Right forelimb (tissue), 1 donor: ENCODE results near the gene RAD9B.
A peak's percentile ranks its signal among the peaks of the same experiment; 100 is the strongest.
"Not testable (repeated sequence)": the region's sequence is repeated elsewhere in the genome, so short reads cannot be mapped to it uniquely, and the experiment has no call there.

ENCODE experiments used
- DNase-seq: peaks from one replicate; pipeline ENCODE4 v3.0.0-alpha.2; 2018

Gene RAD9B

DNA sequence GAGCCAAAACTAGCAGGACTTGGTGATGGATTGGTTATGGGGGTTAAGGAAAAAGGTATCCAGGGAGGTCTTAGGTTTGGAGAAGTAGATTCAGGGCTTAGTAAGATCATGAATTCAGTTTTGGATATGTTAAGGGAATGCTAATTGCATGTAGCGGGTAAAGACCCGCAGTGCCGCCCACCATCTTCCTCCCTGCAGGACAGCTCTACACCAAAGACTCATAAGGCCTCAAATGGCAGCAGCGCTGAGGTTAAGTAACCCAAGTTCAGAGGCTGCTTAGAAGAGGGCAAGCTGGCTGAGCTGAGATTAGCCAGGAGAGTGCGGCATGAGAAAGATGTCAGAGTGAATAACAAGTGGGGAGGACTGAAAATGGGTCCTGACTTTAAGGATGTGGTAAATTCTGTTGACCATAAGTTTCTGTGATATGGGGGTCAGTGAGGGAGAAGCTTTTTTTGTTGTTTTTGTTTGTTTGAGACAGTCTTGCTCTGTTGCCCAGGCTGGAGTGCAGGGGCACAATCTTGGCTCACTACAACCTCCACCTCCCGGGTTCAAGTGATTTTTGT is 26.2 kb downstream of the RAD9B start:
- no peak for DNase-seq

DNA sequence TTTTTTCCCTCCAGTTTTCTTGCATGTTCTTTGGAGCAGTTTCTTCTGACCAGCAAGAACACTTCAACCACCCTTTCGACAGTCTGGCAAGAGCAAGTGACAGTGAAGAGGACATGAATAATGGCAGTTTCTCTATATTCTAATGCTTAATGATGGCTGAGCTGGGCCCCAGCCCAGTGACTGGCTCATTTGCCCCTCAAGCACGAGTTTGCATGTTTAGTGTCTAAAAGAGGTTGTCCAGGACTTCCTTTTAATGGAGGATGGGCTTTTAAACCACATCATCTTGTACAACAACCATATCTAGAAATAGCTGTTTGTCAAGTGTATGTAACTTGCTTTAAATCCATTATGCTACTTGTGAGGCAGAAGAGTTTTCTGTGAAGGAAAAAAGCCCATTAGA is 28.4 kb downstream of the RAD9B start:
- DNase-seq = no peak

DNA sequence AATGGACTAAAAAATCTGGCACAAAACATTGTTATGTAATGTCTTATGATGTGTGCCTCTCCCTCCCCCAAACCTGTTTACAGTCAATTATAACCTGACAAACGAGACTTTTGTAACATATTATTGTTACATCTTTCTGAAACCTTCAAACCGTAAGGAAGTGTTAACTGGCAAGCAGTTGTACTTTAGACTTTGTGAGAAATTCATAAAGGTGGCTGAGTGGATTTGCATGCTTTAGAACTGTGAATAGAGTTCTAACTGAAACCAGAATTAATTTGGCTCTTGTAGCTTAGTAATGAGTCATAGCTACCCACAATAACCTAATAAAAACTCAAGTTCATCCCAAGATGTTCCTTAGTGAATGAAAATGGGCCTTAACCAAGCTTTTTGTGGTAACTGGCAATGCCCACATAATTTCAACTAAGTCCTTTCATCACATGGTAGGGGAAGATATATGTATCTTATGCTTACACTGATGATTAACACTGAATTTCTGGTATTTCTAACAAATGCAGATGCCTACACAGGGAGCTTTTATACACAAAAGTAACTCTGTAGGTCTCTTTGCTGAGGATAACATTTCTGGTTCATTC is 29.7 kb downstream of the RAD9B start:
- DNase-seq = no peak

DNA sequence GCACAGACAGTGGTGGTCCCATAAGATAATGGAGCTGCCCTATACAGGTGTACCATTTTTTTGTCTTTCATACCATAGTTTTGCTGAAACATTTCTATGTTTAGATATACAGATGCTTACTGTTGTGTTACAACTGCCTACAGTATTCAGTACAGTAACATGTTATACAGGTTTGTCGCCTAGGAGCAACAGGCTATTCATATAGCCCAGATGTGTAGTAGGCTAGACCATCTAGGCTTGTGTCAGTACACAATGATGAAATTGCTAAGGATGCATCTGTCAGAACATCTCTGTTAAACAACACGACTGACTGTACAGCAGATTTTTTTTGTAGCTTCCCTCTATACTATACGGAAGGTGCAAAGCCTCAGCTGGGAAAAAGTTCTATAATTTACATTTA is 30.5 kb downstream of the RAD9B start:
- no peak for DNase-seq

DNA sequence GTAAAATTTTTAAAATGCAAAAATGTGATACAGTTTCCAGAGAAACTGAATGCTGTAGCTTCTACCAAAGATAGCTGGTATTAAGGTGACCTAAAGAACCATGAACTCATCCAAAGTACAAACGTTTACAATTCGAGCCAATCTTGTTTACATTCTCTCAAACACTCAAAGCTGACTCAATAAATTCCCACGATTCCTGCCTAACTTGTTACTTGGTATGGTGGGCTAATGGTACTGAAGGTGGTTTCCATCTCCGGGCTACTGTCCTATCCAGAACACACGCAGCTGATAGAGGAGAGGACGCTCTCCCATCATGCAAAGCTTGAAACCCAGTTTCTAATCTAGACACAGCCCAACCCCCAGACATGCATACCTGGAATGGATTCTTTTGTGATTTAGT is 31.5 kb downstream of the RAD9B start:
- DNase-seq = no peak

DNA sequence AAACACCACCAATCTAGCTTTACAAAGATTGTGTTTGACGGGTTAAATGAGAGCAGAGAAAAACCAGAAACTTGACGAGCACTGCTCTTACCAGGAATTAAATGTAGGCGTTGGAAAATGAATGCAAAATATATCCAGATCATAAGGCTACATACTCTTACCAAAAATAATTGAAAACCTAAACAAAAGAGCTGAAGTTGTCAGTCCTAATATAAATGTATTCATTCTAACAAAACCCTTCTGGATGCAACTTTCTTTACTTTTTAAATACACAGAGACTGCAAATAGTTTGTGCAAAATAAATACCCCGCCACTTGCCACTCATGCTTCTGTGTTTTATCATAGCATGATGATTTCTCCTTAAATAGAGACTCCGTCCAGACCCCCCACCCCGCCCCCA is 32.7 kb downstream of the RAD9B start:
- no peak for DNase-seq

DNA sequence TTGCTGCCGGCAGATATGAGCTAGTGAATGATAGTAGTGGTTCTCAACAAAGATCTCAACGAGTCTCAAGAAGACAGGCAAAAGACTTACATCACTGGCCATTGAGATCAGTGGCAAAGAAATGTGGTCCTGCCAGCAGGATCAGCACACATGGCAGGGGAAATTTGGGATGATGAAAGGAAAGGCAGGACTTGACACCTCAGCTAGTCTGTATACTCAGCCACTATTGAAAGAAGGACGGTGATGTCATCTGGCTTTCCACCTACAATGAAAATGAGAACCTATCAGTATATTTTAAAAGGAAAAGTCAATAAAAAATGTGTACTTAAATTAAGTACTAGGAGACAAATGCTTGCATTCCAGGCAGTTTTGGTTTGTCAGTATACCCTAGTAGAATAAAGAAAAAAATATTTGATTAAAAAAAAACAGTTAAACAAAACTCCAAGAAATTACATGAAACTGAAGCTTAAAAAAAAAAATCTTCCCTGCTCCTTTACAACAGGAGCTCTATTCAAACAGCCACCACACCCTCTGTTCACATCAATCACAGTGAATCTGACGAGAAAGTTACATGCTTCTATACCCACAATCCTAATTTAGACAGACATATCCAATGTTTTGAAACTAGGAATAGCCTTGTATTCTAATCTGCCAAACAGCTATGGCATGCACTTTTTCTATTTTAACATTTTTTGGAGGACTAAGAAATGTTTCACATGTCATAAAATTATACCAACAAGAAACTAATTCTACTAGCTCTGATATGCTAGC is 34.9 kb downstream of the RAD9B start:
- no peak for DNase-seq

DNA sequence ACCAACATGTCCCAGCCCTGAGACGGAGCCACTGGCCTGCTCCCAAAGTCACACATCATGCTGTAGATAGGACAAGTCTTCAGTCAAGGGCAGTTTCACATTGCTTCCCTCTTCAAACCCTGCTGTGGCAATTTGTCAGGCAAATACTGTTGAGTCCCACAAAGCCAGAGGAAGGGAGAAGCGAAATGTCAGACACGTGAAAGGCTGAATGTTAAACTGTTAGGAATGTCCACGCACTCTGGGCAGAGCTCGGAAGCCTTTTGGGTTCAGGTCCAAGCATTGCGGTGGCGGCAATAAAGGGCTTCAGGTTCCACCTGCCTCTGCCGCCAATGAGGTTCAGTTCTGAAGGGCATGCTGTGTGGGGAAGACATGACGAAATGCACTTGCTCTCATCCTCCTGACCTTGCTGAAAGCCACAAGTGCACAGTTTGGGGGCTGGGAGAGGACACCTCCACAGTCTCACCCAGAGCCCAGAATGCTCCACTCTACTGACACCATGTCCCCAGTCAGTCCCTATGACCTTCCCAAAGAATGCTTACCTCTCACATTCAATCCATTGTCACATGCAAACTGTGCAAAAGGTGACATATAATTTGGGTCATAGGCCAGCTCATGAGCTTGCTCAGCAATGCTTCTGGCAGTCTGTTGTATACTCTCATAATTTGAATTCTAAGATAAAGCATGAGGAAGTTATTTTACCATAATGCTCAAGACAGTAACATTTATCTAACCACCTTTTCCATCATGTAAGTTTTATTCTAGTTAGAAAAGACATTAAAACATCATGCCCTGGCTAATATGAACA is 35.7 kb downstream of the RAD9B start:
- no peak for DNase-seq

DNA sequence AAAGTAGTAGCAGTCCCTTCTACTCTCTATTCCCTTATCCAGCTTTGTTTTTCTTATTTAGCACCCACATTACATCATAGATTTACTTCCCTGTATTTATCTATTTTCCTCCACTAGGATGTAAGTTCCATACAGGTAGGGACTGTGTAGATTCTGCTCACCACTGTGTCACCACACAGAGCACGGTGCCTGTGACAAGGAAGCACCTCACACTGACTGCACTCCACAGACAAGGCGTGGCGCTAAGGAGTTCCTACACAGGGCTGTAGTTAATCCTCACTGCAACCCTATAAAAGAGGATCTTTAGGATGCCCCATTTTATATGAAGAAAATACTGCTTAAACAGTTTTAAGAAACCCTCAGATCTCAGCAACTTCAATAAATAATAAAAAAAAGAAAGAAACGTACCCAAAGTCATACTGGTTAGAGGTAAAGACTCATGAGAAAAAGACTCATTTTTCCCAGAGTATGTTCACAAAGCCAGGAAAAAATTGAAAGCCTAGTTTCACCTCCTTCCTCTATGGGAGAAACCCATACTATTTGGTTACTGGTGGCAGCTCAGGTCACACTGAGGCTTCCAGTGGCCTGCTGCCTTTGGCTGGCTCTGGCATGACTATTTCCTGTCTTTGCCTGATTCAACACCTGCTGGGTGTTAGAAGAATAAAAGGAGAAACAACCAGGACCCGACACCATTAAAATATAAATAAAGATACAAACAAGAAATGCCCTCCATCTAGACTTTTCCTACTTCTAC is 36.9 kb downstream of the RAD9B start:
- no peak for DNase-seq

DNA sequence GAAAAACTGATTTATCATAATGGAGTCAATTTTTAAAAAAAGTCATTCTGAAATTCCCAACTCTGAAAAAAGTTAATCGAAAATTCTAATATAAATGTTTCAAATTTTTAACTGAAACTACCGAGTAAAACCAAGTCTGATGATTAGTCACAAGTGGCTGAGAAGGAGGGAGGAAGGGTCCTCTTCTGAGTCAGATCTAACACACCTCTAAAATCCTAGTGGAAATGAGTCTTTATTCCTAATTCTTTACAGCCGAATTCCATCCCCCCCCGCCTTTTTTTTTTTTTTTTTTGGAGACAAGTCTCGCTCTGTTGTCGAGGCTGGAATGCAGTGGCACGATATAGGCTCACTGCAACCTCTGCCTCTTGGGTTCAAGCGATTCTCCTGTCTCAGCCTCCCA is 37.9 kb downstream of the RAD9B start:
- DNase-seq = no peak

DNA sequence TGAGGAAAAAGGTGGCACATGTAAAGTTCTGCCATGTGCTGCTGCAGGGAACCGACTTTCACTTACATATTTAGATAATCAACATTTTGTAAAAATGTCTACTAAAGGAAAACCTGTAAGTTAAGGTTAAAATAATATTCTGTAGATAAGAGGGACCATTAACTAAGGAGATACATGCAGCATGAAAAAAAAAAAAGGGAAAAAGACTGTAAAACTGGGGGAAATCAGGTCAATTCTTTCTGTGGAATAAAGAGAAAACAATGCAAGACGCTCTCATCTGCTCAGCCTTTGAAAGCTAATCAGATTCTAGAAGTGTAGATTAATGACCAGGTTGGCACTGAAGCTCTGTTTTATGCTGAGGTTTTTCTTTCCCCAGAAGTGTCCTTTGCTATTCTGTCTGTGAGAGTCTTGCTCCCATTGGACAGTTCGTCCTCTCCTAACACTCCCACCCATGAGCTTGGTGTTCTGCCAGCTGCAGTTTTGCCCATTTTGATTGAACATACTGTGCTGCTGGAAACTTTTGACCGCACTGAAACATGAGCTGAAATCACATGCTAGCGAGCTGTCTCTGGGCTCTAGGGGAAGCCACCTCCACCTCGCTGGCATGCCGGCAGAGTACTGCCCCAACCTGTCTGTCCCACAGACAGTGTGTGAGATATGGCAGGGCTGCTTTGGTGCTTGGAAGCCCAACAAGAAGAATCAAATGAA is 41.3 kb downstream of the RAD9B start:
- DNase-seq = peak; percentile 80

DNA sequence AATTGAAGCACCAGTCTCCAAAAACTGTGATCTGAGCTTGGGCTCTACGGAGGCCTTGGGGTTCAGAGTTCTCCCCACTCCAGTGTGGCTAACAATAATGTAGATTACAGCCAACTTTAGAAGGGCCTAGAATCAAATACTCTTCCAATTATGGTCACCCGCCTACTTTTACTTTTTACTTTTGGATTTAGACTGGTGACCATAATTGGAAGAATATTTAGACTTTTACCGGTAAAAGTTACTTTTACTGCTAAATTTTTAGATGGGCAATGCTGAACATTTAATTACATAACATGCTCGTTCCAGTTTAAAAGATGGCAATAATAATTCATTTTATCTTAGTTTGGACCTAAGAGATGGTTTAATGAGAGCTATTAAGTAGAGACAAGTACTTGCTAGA is 41.8 kb downstream of the RAD9B start:
- DNase-seq = no peak

DNA sequence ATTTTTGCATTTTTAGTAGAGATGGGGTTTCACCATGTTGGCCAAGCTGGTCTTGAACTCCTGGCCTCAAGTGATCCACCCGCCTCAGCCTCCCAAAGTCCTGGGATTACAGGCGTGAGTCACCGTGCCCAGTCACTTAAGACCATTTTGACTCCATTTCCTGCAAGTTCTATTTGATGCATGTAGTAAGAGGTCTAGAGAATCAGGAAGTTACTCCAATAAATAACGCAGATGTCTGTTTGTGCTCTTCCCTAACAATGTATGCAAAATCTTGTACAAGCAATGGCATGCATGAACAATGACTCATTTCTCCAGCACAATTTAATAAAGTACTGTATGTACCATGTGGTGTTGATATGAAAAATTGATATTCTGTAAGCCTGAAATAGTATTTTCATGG is 43.1 kb downstream of the RAD9B start:
- DNase-seq = not testable (repeated sequence)

DNA sequence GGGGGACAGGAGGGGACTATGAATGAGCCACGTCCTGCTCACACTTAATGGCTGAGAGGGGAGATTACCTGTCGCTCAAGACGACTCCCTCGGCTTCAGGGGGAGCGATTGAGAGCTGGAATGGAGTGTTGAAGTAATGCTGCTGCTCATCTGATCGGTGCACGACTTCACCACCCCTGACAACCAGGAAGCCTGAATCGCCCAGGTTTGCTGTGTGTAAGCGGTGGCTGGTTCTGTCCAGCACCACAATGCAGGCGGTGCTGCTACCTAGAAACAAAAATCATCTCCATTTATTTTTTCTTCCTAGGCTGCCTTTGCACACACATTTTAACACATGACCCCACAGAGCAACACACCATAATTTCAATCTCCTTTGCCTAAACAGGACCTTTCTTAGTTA is 43.7 kb downstream of the RAD9B start:
- DNase-seq = no peak

DNA sequence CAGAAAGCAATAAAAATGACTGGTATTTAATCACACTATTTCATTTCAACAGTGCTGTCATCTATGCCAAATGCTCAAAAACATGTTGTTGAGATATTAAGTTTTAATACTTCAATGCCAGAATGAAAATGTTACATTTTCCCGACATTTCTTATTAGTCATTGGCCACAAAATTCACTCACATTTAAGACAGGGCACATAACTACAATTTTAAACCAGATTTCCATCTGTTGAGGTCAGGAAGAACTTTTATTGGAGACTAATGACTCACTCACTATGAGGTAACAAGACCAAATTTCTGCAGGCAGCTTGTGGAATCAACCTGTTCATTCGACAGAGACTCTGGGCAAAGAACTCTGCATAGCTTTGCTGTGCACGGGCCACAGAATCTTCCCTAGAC is 44.2 kb downstream of the RAD9B start:
- DNase-seq = no peak

DNA sequence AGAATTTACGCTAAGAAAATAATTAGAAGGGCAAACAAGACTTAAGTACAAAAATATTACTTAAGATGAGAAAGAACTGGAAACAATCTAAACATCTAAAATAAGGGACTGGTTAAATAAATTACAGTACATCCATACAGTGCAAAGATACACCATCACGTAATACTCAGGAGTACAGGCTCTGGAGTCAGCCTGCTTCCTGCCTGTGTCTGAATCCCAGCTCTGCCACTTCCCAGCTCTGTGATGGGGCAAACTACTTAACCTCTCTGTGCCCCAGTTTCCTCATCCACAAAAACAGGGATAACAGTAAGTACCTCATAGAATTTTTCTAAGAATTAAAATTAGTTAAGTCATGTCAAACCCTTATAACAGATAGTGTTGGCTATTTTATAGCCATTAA is 45.0 kb downstream of the RAD9B start:
- no peak for DNase-seq

DNA sequence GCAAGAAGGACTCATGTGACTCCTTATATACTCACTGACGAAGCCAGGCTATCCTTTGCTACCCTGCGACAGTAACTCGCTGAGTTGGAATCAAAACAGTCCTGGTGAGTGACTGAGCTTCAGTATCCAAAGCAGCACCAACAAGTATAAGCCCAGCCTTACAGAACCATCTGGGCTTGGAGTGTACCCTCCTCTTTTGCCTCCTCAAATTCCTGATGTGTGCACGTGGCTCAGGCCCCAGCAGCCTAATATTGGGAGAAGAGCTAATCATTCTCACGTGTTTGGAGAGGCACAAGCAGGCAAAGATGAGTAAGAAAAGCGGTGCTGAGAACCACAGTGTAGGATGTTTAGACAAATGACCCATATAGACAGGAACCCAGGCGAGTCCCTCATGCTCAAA is 46.5 kb downstream of the RAD9B start:
- DNase-seq = no peak

DNA sequence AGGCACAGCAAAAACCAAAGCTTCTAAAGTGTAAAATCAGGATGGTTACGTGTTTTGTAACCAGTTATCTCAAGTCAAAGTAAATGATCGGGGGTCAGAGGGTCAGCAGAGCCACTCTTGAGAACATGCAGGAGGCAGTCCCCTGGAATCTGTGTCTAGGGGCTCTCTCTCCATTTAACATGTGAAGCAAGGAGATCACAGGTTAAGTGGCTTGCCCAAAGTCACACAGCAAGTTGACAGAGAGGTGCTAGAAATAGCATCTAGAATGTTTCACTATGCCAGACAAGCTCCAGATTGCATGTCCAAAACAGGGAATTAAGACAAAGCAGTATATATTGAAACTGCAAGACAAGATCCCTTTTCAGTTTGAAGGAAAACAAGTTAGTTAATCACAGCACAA is 47.6 kb downstream of the RAD9B start:
- DNase-seq = no peak

DNA sequence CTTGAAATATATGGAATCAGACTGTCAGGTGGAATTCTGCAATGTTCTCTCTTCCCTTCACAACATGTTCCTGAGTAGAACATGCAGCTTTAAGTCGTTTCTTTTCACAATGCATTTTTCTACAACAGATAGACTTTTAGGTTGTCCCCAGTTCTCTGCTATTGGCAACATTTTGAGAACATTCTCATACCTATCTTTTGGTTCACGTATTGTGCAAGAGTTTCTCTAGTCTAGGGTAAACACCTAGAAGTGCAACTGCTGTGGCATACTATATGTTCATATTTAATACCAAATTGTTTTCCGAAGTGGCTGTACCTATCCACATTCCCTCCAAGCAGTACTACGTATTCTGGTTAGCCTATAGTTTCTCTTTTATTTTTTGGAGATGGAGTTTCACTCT is 48.9 kb downstream of the RAD9B start:
- DNase-seq = no peak
